B cell (primary cell): ENCODE results near the gene ETV6.

Experiments
- CTCF ChIP-seq: fragments of 200-600 bp; IDR thresholded peaks from one replicate; pipeline ENCODE4 v1.8.0; 2022; ENCODE audit warnings: antibody characterized with exemption, mild to moderate bottlenecking
- EZH2 ChIP-seq: IDR thresholded peaks from 2 replicates; pipeline ENCODE4 v1.6.1; 2012; ENCODE audit warnings: borderline replicate concordance, low read depth, mild to moderate bottlenecking, moderate library complexity, low read length; ENCODE audit not compliant: insufficient read depth, poor library complexity, severe bottlenecking

- TF ChIP-seq EZH2 = no peak
- TF ChIP-seq CTCF = no peak
These were observed 184.8 kb downstream of the ETV6 start for GRCh38 chr12:11834104-11834812.
